ENCODE data around the gene B9D2. TPM values are rescaled to one million over a fixed set of nuclear protein-coding genes. Genes with fewer than 3 reads are reported as not detected.

B9D2 gene
- total RNA-seq (10 to 100 TPM in 1 of 2 donors, 1 to 10 TPM in 1; 6.7 to 13.5 TPM), polyA plus RNA-seq (ENCODE audit: insufficient read depth, low read depth, low replicate concordance) (14.6 TPM)
- long read RNA-seq, donor 1, partial matches to known transcripts = 0 of 2 reads
- long read RNA-seq, donor 1, other reads (novel, unspliced or antisense) = 0 of 2 reads
- long read RNA-seq, donor 2, partial matches to known transcripts = 0 of 3 reads
- long read RNA-seq, donor 2, other reads (novel, unspliced or antisense) = 0 of 3 reads

GRCh38 chr19:41363753-41364523 lies at the start of gene B9D2:
B9D2 (minus strand) TSS chr19:41364149; CDS start chr19:41363519, 630 bp downstream.
- WGBS, 2 donors = 1% methylated on average over 42 to 56 of the region's 56 CpGs

GRCh38 chr19:41412953-41413352 lies 49.0 kb upstream of the B9D2 start:
- Histone ChIP-seq H3K4me3 (no peak overlapping the region), H3K27me3 (no peaks in the 10 kb centered on the region), H3K36me3 (ENCODE audit: low read depth, missing control alignments) (no peaks in the 10 kb centered on the region), H3K9me3 (no peaks in the 10 kb centered on the region), H3K27ac (no peak overlapping the region), H3K4me1 (peaks cover 3% of the 10 kb centered on the region)
- intact Hi-C loops (cut with DNase I; ENCODE audit: low total_unique reads) = no loop called here
- DNase-seq = no peak
- WGBS, 2 donors = 88 to 92% methylated on average over 5 of the region's 5 CpGs
- TF ChIP-seq POLR2A (IDR thresholded peaks at IDR 0.05) (no peak), CTCF (IDR thresholded peaks at IDR 0.05) (no peak)

More at GRCh38 chr19:41363753-41364523, at the start of gene B9D2:
- H3K27ac ChIP-seq = peak within 1 kb of the TSS; percentile 93 to 100
- TF ChIP-seq POLR2A (IDR thresholded peaks at IDR 0.05) = peak; percentile 20
- no peak for TF ChIP-seq CTCF (IDR thresholded peaks at IDR 0.05)
- H3K4me1 ChIP-seq = peaks cover 14% of the 10 kb centered on the region
- intact Hi-C loops (cut with DNase I; ENCODE audit: low total_unique reads) = no loop called here
- H3K27me3 ChIP-seq = no peaks in the 10 kb centered on the region
- H3K36me3 ChIP-seq (ENCODE audit: low read depth, missing control alignments) = no peaks in the 10 kb centered on the region
- no peaks in the 10 kb centered on the region for H3K9me3 ChIP-seq
- H3K4me3 ChIP-seq = peak within 1 kb of the TSS; percentile 65 to 93
- DNase-seq = peak; percentile 99

- intact Hi-C loops (cut with DNase I; ENCODE audit: low total_unique reads) = no loop called here
- Histone ChIP-seq H3K4me1 (peaks cover 3% of the 10 kb centered on the region), H3K9me3 (no peaks in the 10 kb centered on the region), H3K27me3 (no peaks in the 10 kb centered on the region), H3K4me3 (no peak overlapping the region), H3K27ac (no peak overlapping the region), H3K36me3 (ENCODE audit: low read depth, missing control alignments) (no peaks in the 10 kb centered on the region)
- TF ChIP-seq POLR2A (IDR thresholded peaks at IDR 0.05) (no peak), CTCF (IDR thresholded peaks at IDR 0.05) (no peak)
- 56 to 74% methylated on average over 10 to 11 of the region's 11 CpGs for WGBS, 2 donors
- DNase-seq = no peak
Measured at GRCh38 chr19:41411968-41412265, 48.0 kb upstream of the B9D2 start.

GRCh38 chr19:41411100-41411967 lies 47.4 kb upstream of the B9D2 start:
- WGBS, 2 donors = 61 to 66% methylated on average over 9 of the region's 9 CpGs
- Histone ChIP-seq H3K27me3 (no peaks in the 10 kb centered on the region), H3K36me3 (ENCODE audit: low read depth, missing control alignments) (no peaks in the 10 kb centered on the region), H3K4me1 (peaks cover 3% of the 10 kb centered on the region), H3K4me3 (no peak overlapping the region), H3K27ac (no peak overlapping the region), H3K9me3 (no peaks in the 10 kb centered on the region)
- DNase-seq = no peak
- intact Hi-C loops (cut with DNase I; ENCODE audit: low total_unique reads) = no loop called here
- no peak for TF ChIP-seq CTCF (IDR thresholded peaks at IDR 0.05)
- no peak for TF ChIP-seq POLR2A (IDR thresholded peaks at IDR 0.05)

All from testis (tissue), 5 donors.